ENCODE data around the gene GPR183.

Gene GPR183

DNA sequence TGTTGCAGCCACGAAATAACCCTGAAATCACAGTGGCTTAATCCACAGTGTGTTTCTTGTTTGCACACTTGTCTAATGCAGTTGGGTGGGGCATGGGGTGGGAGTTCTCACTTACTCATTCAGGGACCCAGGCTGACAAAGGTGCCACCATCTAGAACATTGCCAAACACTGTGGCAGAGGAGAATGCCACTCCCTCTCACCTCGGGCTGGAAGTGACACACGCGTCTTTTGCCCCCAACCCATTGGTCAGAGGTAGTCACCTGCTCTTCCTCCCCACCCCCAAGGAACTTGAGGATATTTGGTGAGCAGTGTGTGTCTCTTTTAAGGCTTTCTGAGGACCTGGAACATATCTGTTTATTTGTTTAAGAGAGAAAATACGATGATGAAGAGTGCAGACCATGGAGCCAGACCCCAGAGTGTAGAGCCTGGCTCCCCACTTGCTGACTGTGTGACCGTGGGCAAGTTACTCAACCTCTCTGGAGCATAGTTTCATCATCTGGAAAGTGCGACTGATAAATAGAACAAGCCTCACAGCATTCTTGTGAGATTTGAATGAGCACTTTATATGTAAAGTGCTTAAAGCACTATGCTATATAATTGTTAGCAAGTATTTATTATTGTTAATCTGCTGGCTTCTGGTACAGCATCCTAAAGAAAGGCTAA is 17.4 kb downstream of the GPR183 start:
- Histone ChIP-seq H3K9me2 (replicated peaks; ENCODE audit: low read depth, low read length) (no peaks in the 10 kb centered on the region), H3K4me1 (ENCODE audit: insufficient read depth, low read length, poor library complexity, severe bottlenecking) (peaks cover 39% of the 10 kb centered on the region), H2AFZ (ENCODE audit: low read length) (no peak overlapping the region), H3K9me3 (ENCODE audit: insufficient read depth, low read depth, low read length) (no peaks in the 10 kb centered on the region), H3K27me3 (ENCODE audit: insufficient read depth, low read length, poor library complexity, severe bottlenecking) (no peaks in the 10 kb centered on the region), H3K36me3 (ENCODE audit: insufficient read depth, low read length) (peaks cover 25% of the 10 kb centered on the region; the same call in 1 of the 2 replicates), H3K4me3 (ENCODE audit: low read length, poor library complexity, severe bottlenecking) (no peak overlapping the region), H4K20me1 (ENCODE audit: insufficient read depth, low read length, poor library complexity, severe bottlenecking) (peaks cover 5% of the 10 kb centered on the region), H3K4me2 (ENCODE audit: low read depth, low read length, poor library complexity, severe bottlenecking) (no peak overlapping the region), H3K9ac (ENCODE audit: low read depth, low read length, poor library complexity, severe bottlenecking) (no peak overlapping the region), H3K79me2 (ENCODE audit: insufficient read depth, low read length) (peaks cover 33% of the 10 kb centered on the region; the same call in 1 of the 2 replicates), H3F3A (ENCODE audit: low read depth) (no peaks in the 10 kb centered on the region)
- TF ChIP-seq, protein P1, sequence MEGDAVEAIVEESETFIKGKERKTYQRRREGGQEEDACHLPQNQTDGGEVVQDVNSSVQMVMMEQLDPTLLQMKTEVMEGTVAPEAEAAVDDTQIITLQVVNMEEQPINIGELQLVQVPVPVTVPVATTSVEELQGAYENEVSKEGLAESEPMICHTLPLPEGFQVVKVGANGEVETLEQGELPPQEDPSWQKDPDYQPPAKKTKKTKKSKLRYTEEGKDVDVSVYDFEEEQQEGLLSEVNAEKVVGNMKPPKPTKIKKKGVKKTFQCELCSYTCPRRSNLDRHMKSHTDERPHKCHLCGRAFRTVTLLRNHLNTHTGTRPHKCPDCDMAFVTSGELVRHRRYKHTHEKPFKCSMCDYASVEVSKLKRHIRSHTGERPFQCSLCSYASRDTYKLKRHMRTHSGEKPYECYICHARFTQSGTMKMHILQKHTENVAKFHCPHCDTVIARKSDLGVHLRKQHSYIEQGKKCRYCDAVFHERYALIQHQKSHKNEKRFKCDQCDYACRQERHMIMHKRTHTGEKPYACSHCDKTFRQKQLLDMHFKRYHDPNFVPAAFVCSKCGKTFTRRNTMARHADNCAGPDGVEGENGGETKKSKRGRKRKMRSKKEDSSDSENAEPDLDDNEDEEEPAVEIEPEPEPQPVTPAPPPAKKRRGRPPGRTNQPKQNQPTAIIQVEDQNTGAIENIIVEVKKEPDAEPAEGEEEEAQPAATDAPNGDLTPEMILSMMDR (conservative IDR thresholded peaks at IDR 0.05; ENCODE audit: low read length), result no peak
- TF ChIP-seq EZH2phosphoT487 (IDR thresholded peaks at IDR 0.05; ENCODE audit: borderline replicate concordance), result no peak

DNA sequence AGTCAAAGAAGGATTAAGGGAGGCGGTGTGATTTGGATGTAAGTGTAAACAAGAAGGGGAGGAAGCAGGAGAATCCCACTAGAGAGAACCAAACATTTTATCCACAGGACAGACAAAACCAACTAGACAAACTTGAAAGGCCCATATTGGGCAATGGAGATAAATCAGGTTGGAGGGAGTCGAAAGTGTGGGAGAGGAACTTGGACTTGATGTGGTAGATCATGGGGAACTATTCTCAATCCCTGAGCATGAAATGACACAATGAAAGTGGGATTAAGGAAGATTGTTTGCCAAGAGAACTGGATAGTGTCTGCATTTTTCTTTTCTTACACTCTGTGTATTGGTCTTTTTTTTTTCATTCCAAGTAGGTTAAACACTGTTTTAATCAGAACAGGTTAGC is 17.9 kb downstream of the GPR183 start:
- Histone ChIP-seq H3K27me3 (ENCODE audit: insufficient read depth, low read length, poor library complexity, severe bottlenecking) (no peaks in the 10 kb centered on the region), H3K4me1 (ENCODE audit: insufficient read depth, low read length, poor library complexity, severe bottlenecking) (peaks cover 44% of the 10 kb centered on the region), H3K79me2 (ENCODE audit: insufficient read depth, low read length) (peaks cover 39% of the 10 kb centered on the region), H3K9me2 (replicated peaks; ENCODE audit: low read depth, low read length) (no peaks in the 10 kb centered on the region), H2AFZ (ENCODE audit: low read length) (no peak overlapping the region), H3F3A (ENCODE audit: low read depth) (no peaks in the 10 kb centered on the region), H3K9ac (ENCODE audit: low read depth, low read length, poor library complexity, severe bottlenecking) (no peak overlapping the region), H4K20me1 (ENCODE audit: insufficient read depth, low read length, poor library complexity, severe bottlenecking) (peaks cover 2% of the 10 kb centered on the region), H3K36me3 (ENCODE audit: insufficient read depth, low read length) (peaks cover 23% of the 10 kb centered on the region; the same call in 1 of the 2 replicates), H3K4me3 (ENCODE audit: low read length, poor library complexity, severe bottlenecking) (no peak overlapping the region), H3K4me2 (ENCODE audit: low read depth, low read length, poor library complexity, severe bottlenecking) (no peak overlapping the region), H3K9me3 (ENCODE audit: insufficient read depth, low read depth, low read length) (no peaks in the 10 kb centered on the region)
- TF ChIP-seq EZH2phosphoT487 (IDR thresholded peaks at IDR 0.05; ENCODE audit: borderline replicate concordance), result no peak
- TF ChIP-seq, protein P1 (conservative IDR thresholded peaks at IDR 0.05; ENCODE audit: low read length), result no peak

GRCh38 chr13:99288089-99288488 is 19.1 kb downstream of the GPR183 start:
- TF ChIP-seq, protein P1 (conservative IDR thresholded peaks at IDR 0.05; ENCODE audit: low read length), result no peak
- no peak for TF ChIP-seq EZH2phosphoT487 (IDR thresholded peaks at IDR 0.05; ENCODE audit: borderline replicate concordance)
- H2AFZ ChIP-seq (ENCODE audit: low read length), result no peak overlapping the region
- H3K79me2 ChIP-seq (ENCODE audit: insufficient read depth, low read length), result peaks cover 49% of the 10 kb centered on the region
- H3K9ac ChIP-seq (ENCODE audit: low read depth, low read length, poor library complexity, severe bottlenecking), result peak overlapping the region; percentile 30
- no peaks in the 10 kb centered on the region for H3F3A ChIP-seq (ENCODE audit: low read depth)
- no peaks in the 10 kb centered on the region for H3K9me2 ChIP-seq (replicated peaks; ENCODE audit: low read depth, low read length)
- no peaks in the 10 kb centered on the region for H4K20me1 ChIP-seq (ENCODE audit: insufficient read depth, low read length, poor library complexity, severe bottlenecking)
- peaks cover 14% of the 10 kb centered on the region; the same call in 1 of the 2 replicates for H3K36me3 ChIP-seq (ENCODE audit: insufficient read depth, low read length)
- H3K4me1 ChIP-seq (ENCODE audit: insufficient read depth, low read length, poor library complexity, severe bottlenecking), result peaks cover 45% of the 10 kb centered on the region
- no peaks in the 10 kb centered on the region for H3K9me3 ChIP-seq (ENCODE audit: insufficient read depth, low read depth, low read length)
- H3K4me2 ChIP-seq (ENCODE audit: low read depth, low read length, poor library complexity, severe bottlenecking), result peak overlapping the region; percentile 34
- no peaks in the 10 kb centered on the region for H3K27me3 ChIP-seq (ENCODE audit: insufficient read depth, low read length, poor library complexity, severe bottlenecking)
- H3K4me3 ChIP-seq (ENCODE audit: low read length, poor library complexity, severe bottlenecking), result no peak overlapping the region

All from Loucy (cell line).